Gastroesophageal sphincter (tissue), 4 donors: ENCODE results near the gene FAM204A. TPM values are rescaled to one million over a fixed set of nuclear protein-coding genes. Genes with fewer than 3 reads are reported as not detected.

ENCODE experiments used
- ATAC-seq: fragments of 150-250 bp; one replicate; pipeline ENCODE4 v1.9.1; 2016; ENCODE audit warnings: mild to moderate bottlenecking, moderate library complexity
- H3K27ac ChIP-seq, 4 donors: fragments of 200-600 bp; sonication (generic) in 3 of 4; 1 replicate in 3 of 4; 2 replicates in 1 of 4; pipeline ENCODE4 v1.5.1; 2016 to 2019
- H3K27me3 ChIP-seq: fragments of 200-600 bp; sonication (generic); one replicate; pipeline ENCODE4 v1.5.1; 2019
- H3K36me3 ChIP-seq, 2 donors: fragments of 200-600 bp; sonication (generic); one replicate each; pipeline ENCODE4 v1.5.1; 2019; ENCODE audit warnings: control low read depth in 1 of 2
- H3K4me1 ChIP-seq, 3 donors: fragments of 200-600 bp; sonication (generic); 1 replicate in 2 of 3; 2 replicates in 1 of 3; pipeline ENCODE4 v1.5.1; 2016 to 2019; ENCODE audit warnings: control low read depth in 2 of 3
- H3K4me3 ChIP-seq, 2 donors: fragments of 200-600 bp; sonication (generic); one replicate each; pipeline ENCODE4 v1.5.1; 2019; ENCODE audit warnings: mild to moderate bottlenecking in 1 of 2, moderate library complexity in 1 of 2
- H3K9me3 ChIP-seq, 3 donors: fragments of 200-600 bp; sonication (generic); one replicate each; pipeline ENCODE4 v1.5.1; 2017 to 2019; ENCODE audit warnings: control low read depth in 2 of 3
- CTCF ChIP-seq, 4 experiments: fragments of 200-600 bp in 2 of 4; fragments of 450-650 bp in 2 of 4; sonication (generic) in 1 of 4; IDR thresholded peaks; one replicate each; pipeline ENCODE4 v1.5.1; 2017 to 2019; ENCODE audit warnings: antibody characterized with exemption in 4 of 4, mild to moderate bottlenecking in 2 of 4, moderate library complexity in 2 of 4
- EP300 ChIP-seq: sonication (generic); formaldehyde crosslinking; IDR thresholded peaks from one replicate; pipeline ENCODE4 v1.6.1; 2017; ENCODE audit warnings: antibody characterized with exemption, mild to moderate bottlenecking
- POLR2A ChIP-seq, 2 donors: fragments of 450-650 bp; IDR thresholded peaks; one replicate each; pipeline ENCODE4 v1.6.1; 2017; ENCODE audit warnings: antibody characterized with exemption in 2 of 2, mild to moderate bottlenecking in 2 of 2, moderate library complexity in 1 of 2
- POLR2AphosphoS5 ChIP-seq: sonication (generic); formaldehyde crosslinking; IDR thresholded peaks from one replicate; pipeline ENCODE4 v1.6.1; 2017; ENCODE audit warnings: antibody characterized with exemption
- WGBS, 2 donors: methylation state at CpG; one replicate each; pipeline ENCODE4 v1.1.5; 2018; ENCODE audit warnings: low coverage in 1 of 2; 5-methylcytosine and 5-hydroxymethylcytosine counted together
- total RNA-seq, 4 donors: library from RNA; depleted of rRNA; stranded (reverse); fragments of >200 nt; gene quantifications; one replicate each; pipeline ENCODE4 v1.1.0, GENCODE V29; 2016

FAM204A gene
- total RNA-seq, 4 donors from 2014 or later = 76.1 to 113 (median 97.9) TPM

- no peak overlapping the region for H3K4me3 ChIP-seq
- TF ChIP-seq POLR2A (IDR thresholded peaks at IDR 0.05) = no peak
- TF ChIP-seq POLR2AphosphoS5 = no peak
- TF ChIP-seq EP300 = no peak
- no peak for TF ChIP-seq CTCF (IDR thresholded peaks at IDR 0.05)
- no peaks in the 10 kb centered on the region for H3K9me3 ChIP-seq
- 85 to 90% methylated on average over 3 of the region's 3 CpGs for WGBS, 2 donors
- ATAC-seq = no peak
- no peaks in the 10 kb centered on the region for H3K36me3 ChIP-seq
- H3K4me1 ChIP-seq = peaks cover 10 to 37% (median 14%) of the 10 kb centered on the region in 3 donors
- no peaks in the 10 kb centered on the region for H3K27me3 ChIP-seq
- H3K27ac ChIP-seq = no peak overlapping the region
Observed at GRCh38 chr10:118343549-118343948, 1.4 kb upstream of the FAM204A start.

GRCh38 chr10:118343115-118343514 lies 991 bp upstream of the FAM204A start:
- TF ChIP-seq CTCF (IDR thresholded peaks at IDR 0.05) = no peak
- TF ChIP-seq POLR2A (IDR thresholded peaks at IDR 0.05) = no peak
- no peak for TF ChIP-seq EP300
- TF ChIP-seq POLR2AphosphoS5 = no peak
- Histone ChIP-seq H3K27ac (no peak overlapping the region), H3K9me3 (no peaks in the 10 kb centered on the region), H3K36me3 (no peaks in the 10 kb centered on the region), H3K4me3 (no peak overlapping the region), H3K4me1 (peaks cover 10 to 41% (median 14%) of the 10 kb centered on the region in 3 donors), H3K27me3 (no peaks in the 10 kb centered on the region)
- no peak for ATAC-seq
- 96% methylated on average over 5 of the region's 5 CpGs for WGBS, 2 donors

GRCh38 chr10:118342638-118343020 lies 505 bp upstream of the FAM204A start:
- Histone ChIP-seq H3K27ac (peak overlapping the region in 2 of 4 donors; percentile 83 to 89), H3K36me3 (no peaks in the 10 kb centered on the region), H3K9me3 (no peaks in the 10 kb centered on the region), H3K4me3 (peak overlapping the region; percentile 84 to 99), H3K27me3 (no peaks in the 10 kb centered on the region), H3K4me1 (peaks cover 10 to 41% (median 14%) of the 10 kb centered on the region in 3 donors)
- no peak for ATAC-seq
- 9 to 44% methylated on average over 4 to 7 of the region's 7 CpGs for WGBS, 2 donors
- no peak for TF ChIP-seq POLR2AphosphoS5
- TF ChIP-seq POLR2A (IDR thresholded peaks at IDR 0.05) = no peak
- TF ChIP-seq EP300 = no peak
- no peak for TF ChIP-seq CTCF (IDR thresholded peaks at IDR 0.05)

- TF ChIP-seq CTCF (IDR thresholded peaks at IDR 0.05) (no peak), POLR2A (IDR thresholded peaks at IDR 0.05) (no peak), POLR2AphosphoS5 (no peak), EP300 (no peak)
- H3K4me3 ChIP-seq = no peak overlapping the region
- no peak for ATAC-seq
- peaks cover 10 to 41% (median 14%) of the 10 kb centered on the region in 3 donors for H3K4me1 ChIP-seq
- WGBS, 2 donors = 57 to 94% methylated on average over 1 to 2 of the region's 2 CpGs
- H3K9me3 ChIP-seq = no peaks in the 10 kb centered on the region
- H3K36me3 ChIP-seq = peaks cover 3 to 9% of the 10 kb centered on the region in 2 donors
- H3K27me3 ChIP-seq = no peaks in the 10 kb centered on the region
- H3K27ac ChIP-seq = no peak overlapping the region
Observed at GRCh38 chr10:118340486-118340885, 1.6 kb downstream of the FAM204A start.

- Histone ChIP-seq H3K27ac (no peak overlapping the region), H3K4me3 (no peak overlapping the region), H3K4me1 (peaks cover 10 to 42% (median 14%) of the 10 kb centered on the region in 3 donors), H3K27me3 (no peaks in the 10 kb centered on the region), H3K9me3 (no peaks in the 10 kb centered on the region), H3K36me3 (peaks cover 3 to 23% of the 10 kb centered on the region in 2 donors)
- no peak for TF ChIP-seq EP300
- 57 to 69% methylated on average over 2 to 3 of the region's 3 CpGs for WGBS, 2 donors
- ATAC-seq = no peak
Observed at GRCh38 chr10:118339111-118339510, 3.0 kb downstream of the FAM204A start.
